Heart right ventricle (tissue), 16 donors: ENCODE data around the gene MMAB. TPM values are rescaled to one million over a fixed set of nuclear protein-coding genes. Genes with fewer than 3 reads are reported as not detected.

ENCODE experiments used
- ATAC-seq, 8 donors: fragments of 200-7000 bp; cut with Tn5 transposase; one replicate each; pipeline ENCODE4 v1.9.1; 2020; ENCODE audit warnings: mild to moderate bottlenecking in 8 of 8, moderate library complexity in 8 of 8, moderate number of reproducible peaks in 1 of 8
- DNase-seq, 2 donors: peaks; one replicate each; pipeline ENCODE4 v3.0.0-alpha.2; 2020
- H3K27ac ChIP-seq, 10 donors: fragments of 200-600 bp; sonication (generic) in 2 of 10; one replicate each; pipeline versions ENCODE4 v1.5.0 to v1.8.0; 2020 to 2022; ENCODE audit warnings: mild to moderate bottlenecking in 3 of 10
- H3K27me3 ChIP-seq, 7 donors: fragments of 200-600 bp; one replicate each; pipeline ENCODE4 v1.8.0; 2021 to 2022; ENCODE audit warnings: mild to moderate bottlenecking in 2 of 7
- H3K36me3 ChIP-seq, 9 donors: fragments of 200-600 bp; sonication (generic) in 1 of 9; one replicate each; pipeline versions ENCODE4 v1.5.0 to v1.8.0; 2020 to 2022; ENCODE audit warnings: mild to moderate bottlenecking in 2 of 9
- H3K4me1 ChIP-seq, 9 donors: fragments of 200-600 bp; sonication (generic) in 1 of 9; one replicate each; pipeline versions ENCODE4 v1.5.0 to v1.8.0; 2020 to 2022; ENCODE audit warnings: mild to moderate bottlenecking in 4 of 9
- H3K4me3 ChIP-seq, 10 donors: fragments of 200-600 bp; sonication (generic) in 2 of 10; one replicate each; pipeline versions ENCODE4 v1.5.0 to v1.8.0; 2020 to 2022; ENCODE audit warnings: mild to moderate bottlenecking in 7 of 10, moderate library complexity in 2 of 10
- H3K9me3 ChIP-seq, 11 donors: fragments of 200-600 bp in 10 of 11; sonication (generic) in 2 of 11; one replicate each; pipeline versions ENCODE4 v1.5.0 to v1.8.0; 2013 to 2022; ENCODE audit warnings: mild to moderate bottlenecking in 2 of 11, control low read depth in 1 of 11, moderate library complexity in 1 of 11
- WGBS, 2 donors: extraction: QIAGEN DNeasy Blood & Tissue Kit; methylation state at CpG; one replicate each; pipeline ENCODE4 v1.1.7; 2013; ENCODE audit warnings: inconsistent platforms in 1 of 2; 5-methylcytosine and 5-hydroxymethylcytosine counted together
- intact Hi-C, 10 donors: fragments of 100-400 bp; cut with DNase I; formaldehyde crosslinking; loops; one replicate each; pipeline versions ENCODE4 v1.11.1 to v1.14.2; 2022
- polyA plus RNA-seq, 2 donors: library from polyadenylated mRNA; stranded (reverse); fragments of 200-250 nt; gene quantifications; one replicate each; pipeline ENCODE4 v1.2.3, GENCODE V29; 2013
- total RNA-seq, 10 donors: library from RNA; stranded (reverse); fragmentation: NEBNext Ultra II Directional in 3 of 10; extraction: Animal tissue kit (Norgen Biotek cat#: 25700) in 3 of 10; gene quantifications; one replicate each; pipeline versions ENCODE4 v1.2.1 to v1.2.4, GENCODE V29; 2021 to 2023
- TF ChIP-seq, protein P1 (sequence below), 9 donors: fragments of 200-600 bp; sonication (generic) in 2 of 9; IDR thresholded peaks; one replicate each; pipeline versions ENCODE4 v1.5.0 to v1.8.0; 2021 to 2022; ENCODE audit warnings: antibody characterized with exemption in 9 of 9, mild to moderate bottlenecking in 5 of 9, moderate library complexity in 1 of 9
- donor health status: Arrhythmogenic right ventricular cardiomyopathy.
- donor health status: ischemic (EF 13 %, LVEDD 7.1; RV severe dilation, severe dysfunction).
- donor health status: healthy with polysubstance abuse.
- donor health status: DM: no; HTN: yes; CAD: no.
- donor health status: DM: no; HTN: no; CAD: no.
- donor health status: ischemic (EF 25% LVEDD 6.9; RV normal size, moderate dysfunction).
- donor health status: ischemic (EF 25% LVEDD 5.7; RV mildly dilated, moderate dysfunction).
- donor health status: healthy.
- donor health status: DM: yes; HTN: yes; CAD: no.
- donor health status: Ischemic cardiomyopathy.
- donor health status: ischemic (EF 35%, LVEDD 5.7; RV mildly dilated, moderate dysfunction).
- donor health status: nonischemic (EF 11% LVEDD 7.7; RV severe dilation, severe dysfunction).
- donor health status: DM: yes; HTN: yes; CAD: no.
- donor health status: PGD.
- donor health status: ischemic (EF 29% LVEDD 5.4; RV normal size, mild dysfunction).
- donor health status: nonischemic (EF 23%, LVEDD 6.1; RV moderate dilation, normal function).

MMAB gene
- total and polyA plus RNA-seq, 12 donors = 27.7 to 50.7 (median 42.2) TPM

DNA sequence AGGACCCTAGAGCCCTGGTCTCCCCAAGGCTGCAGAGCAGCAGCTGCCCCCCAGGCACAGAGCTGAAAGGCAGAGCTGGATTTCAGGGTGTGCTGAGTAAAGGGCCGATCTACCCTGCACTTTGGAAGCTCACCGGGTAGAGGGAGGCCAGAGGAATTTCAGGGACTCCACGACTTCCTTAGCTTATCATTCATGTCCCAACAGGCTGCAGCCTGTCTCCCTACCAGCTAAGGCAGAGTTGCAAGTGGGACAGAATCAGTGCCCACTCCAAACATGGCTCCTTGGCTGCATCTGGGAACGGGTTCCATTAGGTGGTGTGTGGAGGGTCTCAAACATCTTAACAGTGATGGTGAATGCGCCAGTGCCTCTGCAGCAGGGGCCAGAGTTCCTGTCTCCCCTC, 27.5 kb downstream of the MMAB start:
- peaks cover 0 to 14% (median 11%) of the 10 kb centered on the region in 9 donors for H3K4me1 ChIP-seq
- DNase-seq (no peak), ATAC-seq (no peak)
- TF ChIP-seq, protein P1, sequence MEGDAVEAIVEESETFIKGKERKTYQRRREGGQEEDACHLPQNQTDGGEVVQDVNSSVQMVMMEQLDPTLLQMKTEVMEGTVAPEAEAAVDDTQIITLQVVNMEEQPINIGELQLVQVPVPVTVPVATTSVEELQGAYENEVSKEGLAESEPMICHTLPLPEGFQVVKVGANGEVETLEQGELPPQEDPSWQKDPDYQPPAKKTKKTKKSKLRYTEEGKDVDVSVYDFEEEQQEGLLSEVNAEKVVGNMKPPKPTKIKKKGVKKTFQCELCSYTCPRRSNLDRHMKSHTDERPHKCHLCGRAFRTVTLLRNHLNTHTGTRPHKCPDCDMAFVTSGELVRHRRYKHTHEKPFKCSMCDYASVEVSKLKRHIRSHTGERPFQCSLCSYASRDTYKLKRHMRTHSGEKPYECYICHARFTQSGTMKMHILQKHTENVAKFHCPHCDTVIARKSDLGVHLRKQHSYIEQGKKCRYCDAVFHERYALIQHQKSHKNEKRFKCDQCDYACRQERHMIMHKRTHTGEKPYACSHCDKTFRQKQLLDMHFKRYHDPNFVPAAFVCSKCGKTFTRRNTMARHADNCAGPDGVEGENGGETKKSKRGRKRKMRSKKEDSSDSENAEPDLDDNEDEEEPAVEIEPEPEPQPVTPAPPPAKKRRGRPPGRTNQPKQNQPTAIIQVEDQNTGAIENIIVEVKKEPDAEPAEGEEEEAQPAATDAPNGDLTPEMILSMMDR (IDR thresholded peaks at IDR 0.05) = no peak
- H3K9me3 ChIP-seq = no peaks in the 10 kb centered on the region
- H3K4me3 ChIP-seq = no peak overlapping the region
- H3K27me3 ChIP-seq = peaks cover 0 to 34% (median under 1%) of the 10 kb centered on the region in 7 donors
- no peak overlapping the region for H3K27ac ChIP-seq
- 57 to 58% methylated on average over 5 of the region's 5 CpGs for WGBS, 2 donors
- intact Hi-C loops = no loop called here
- no peaks in the 10 kb centered on the region for H3K36me3 ChIP-seq

DNA sequence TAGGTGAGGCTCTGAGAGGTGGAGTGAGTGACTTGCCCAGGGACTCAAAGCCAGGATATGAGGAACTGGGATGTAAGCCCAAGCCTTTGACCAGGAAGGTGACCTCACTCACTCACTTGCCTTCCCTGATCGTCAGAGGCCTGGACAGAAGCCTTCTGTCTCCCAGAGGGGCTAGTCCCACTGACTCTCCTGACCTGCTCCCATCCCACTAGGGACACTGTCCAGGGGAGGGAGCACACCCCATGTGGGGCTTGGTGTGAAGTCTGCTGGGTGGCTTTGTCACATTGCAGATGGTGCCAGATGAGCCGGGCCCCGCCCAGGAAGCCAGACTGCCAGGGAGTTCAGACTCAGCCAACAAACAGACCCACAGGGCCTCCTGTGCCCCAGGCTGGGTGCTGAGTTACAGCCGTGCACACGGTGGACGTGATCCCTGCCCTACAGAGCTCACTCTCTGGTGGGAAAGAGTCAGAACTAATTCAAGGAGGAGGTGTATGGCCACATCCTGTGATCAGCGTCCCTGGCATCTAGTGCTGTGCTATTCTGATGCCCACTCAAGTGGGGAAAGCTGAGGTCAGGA, 28.3 kb downstream of the MMAB start:
- DNase-seq = no peak
- ATAC-seq = peak; percentile 47 to 73 (median 62)

DNA sequence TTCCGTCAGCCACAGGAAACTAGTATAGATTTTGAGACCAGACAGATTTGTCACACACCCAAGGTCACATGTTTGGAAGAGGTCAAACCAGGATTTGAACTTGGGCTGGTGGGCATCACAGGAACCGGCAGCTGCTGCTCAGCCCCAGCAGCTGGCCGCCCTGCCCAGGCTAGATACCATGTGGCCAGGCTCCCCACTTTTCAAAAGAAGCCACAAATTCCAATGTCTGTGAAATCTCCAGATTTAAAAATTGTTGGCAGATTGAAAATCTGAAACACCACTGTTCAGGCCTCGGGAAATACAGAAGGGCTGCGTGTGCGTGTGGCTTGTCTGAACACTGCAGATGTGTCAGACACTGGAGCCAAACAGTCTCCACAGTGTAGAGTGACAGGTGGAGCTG, 30.4 kb downstream of the MMAB start:
- H3K4me3 ChIP-seq = no peak overlapping the region
- TF ChIP-seq, protein P1 (IDR thresholded peaks at IDR 0.05) = no peak
- ATAC-seq (no peak), DNase-seq (no peak)
- no peaks in the 10 kb centered on the region for H3K36me3 ChIP-seq
- intact Hi-C loops = no loop called here
- WGBS, 2 donors = 89 to 94% methylated on average over 6 of the region's 6 CpGs
- H3K27ac ChIP-seq = no peak overlapping the region
- H3K27me3 ChIP-seq = peaks cover 0 to 10% (median 0%) of the 10 kb centered on the region in 7 donors
- H3K4me1 ChIP-seq = peaks cover 0 to 15% (median 12%) of the 10 kb centered on the region in 9 donors
- H3K9me3 ChIP-seq = no peaks in the 10 kb centered on the region

More for the DNA sequence above, 28.3 kb downstream of the MMAB start:
- H3K27me3 ChIP-seq = peaks cover 0 to 28% (median 0%) of the 10 kb centered on the region in 7 donors
- H3K4me3 ChIP-seq = no peak overlapping the region
- H3K27ac ChIP-seq = no peak overlapping the region
- WGBS, 2 donors = 40 to 48% methylated on average over 7 of the region's 7 CpGs
- intact Hi-C loops = no loop called here
- no peaks in the 10 kb centered on the region for H3K36me3 ChIP-seq
- no peaks in the 10 kb centered on the region for H3K9me3 ChIP-seq
- TF ChIP-seq, protein P1 (IDR thresholded peaks at IDR 0.05) = no peak
- peaks cover 0 to 14% (median 11%) of the 10 kb centered on the region in 9 donors for H3K4me1 ChIP-seq

DNA sequence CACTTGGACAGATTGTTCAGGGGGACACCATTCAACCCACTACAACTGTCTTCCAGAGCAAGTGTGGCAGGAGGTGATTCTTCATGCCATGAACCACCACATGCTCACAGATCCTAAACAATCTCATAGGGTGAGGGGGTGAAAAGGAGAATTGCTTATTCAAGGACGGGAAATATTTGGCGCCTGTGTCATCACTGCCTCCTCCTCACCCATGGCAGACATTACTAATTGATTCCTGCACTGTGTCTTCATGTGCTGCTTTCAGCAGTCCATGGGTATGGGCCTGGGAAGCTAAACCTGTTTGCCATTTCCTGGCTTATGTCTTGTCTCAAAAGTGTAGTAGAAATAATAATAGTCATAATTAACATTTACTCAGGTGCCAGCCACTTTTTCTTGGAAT, 31.3 kb downstream of the MMAB start:
- H3K27me3 ChIP-seq = peaks cover 0 to under 1% (median 0%) of the 10 kb centered on the region in 7 donors
- no peak overlapping the region for H3K27ac ChIP-seq
- peaks cover 0 to 15% (median 12%) of the 10 kb centered on the region in 9 donors for H3K4me1 ChIP-seq
- 82 to 86% methylated on average over 2 of the region's 2 CpGs for WGBS, 2 donors
- H3K36me3 ChIP-seq = peaks cover 0 to 8% (median 0%) of the 10 kb centered on the region in 9 donors
- TF ChIP-seq, protein P1 (IDR thresholded peaks at IDR 0.05) = no peak
- no peak overlapping the region for H3K4me3 ChIP-seq
- no peak for ATAC-seq
- H3K9me3 ChIP-seq = no peaks in the 10 kb centered on the region
- intact Hi-C loops = no loop called here
- no peak for DNase-seq
